ENCODE measurements around the gene CD53.
"Not testable (repeated sequence)": the region's sequence is repeated elsewhere in the genome, so short reads cannot be mapped to it uniquely, and the experiment has no call there.

CD53 gene

GRCh38 chr1:110829955-110830553 is 42.9 kb upstream of the CD53 start:
- peak; percentile 70 for ATAC-seq
- TF ChIP-seq TCF4 (CRISPR knock-in tag; IDR thresholded peaks at IDR 0.05; ENCODE audit: borderline replicate concordance), result no peak
- TF ChIP-seq OSR1 (CRISPR knock-in tag; IDR thresholded peaks at IDR 0.05), result no peak
- no peak for TF ChIP-seq ZNF8 (CRISPR knock-in tag; IDR thresholded peaks at IDR 0.05)

GRCh38 chr1:110833779-110834178 is 39.2 kb upstream of the CD53 start:
- not testable (repeated sequence) for ATAC-seq

GRCh38 chr1:110846861-110847260 is 26.1 kb upstream of the CD53 start:
- TF ChIP-seq PATZ1 (CRISPR knock-in tag; IDR thresholded peaks at IDR 0.05; ENCODE audit: borderline replicate concordance) (no peak), OSR1 (CRISPR knock-in tag; IDR thresholded peaks at IDR 0.05) (no peak), ZC3H10 (CRISPR knock-in tag; IDR thresholded peaks at IDR 0.05) (no peak), ARNTL (CRISPR knock-in tag; IDR thresholded peaks at IDR 0.05; ENCODE audit: borderline replicate concordance, low read depth) (no peak), ZNF565 (CRISPR knock-in tag; conservative IDR thresholded peaks at IDR 0.05; ENCODE audit: low read depth) (no peak), ISL1 (CRISPR knock-in tag; IDR thresholded peaks at IDR 0.05) (no peak), CSDC2 (CRISPR knock-in tag; IDR thresholded peaks at IDR 0.05) (no peak), SNAI2 (CRISPR knock-in tag; IDR thresholded peaks at IDR 0.05) (no peak), ZFP3 (CRISPR knock-in tag; IDR thresholded peaks at IDR 0.05) (no peak), TCF4 (CRISPR knock-in tag; IDR thresholded peaks at IDR 0.05; ENCODE audit: borderline replicate concordance) (no peak), POU6F1 (CRISPR knock-in tag; IDR thresholded peaks at IDR 0.05; ENCODE audit: borderline replicate concordance, low read depth) (no peak), CSRNP3 (CRISPR knock-in tag; IDR thresholded peaks at IDR 0.05) (no peak), PPARA (CRISPR knock-in tag; IDR thresholded peaks at IDR 0.05; ENCODE audit: borderline replicate concordance) (no peak)
- ATAC-seq, result no peak

GRCh38 chr1:110850145-110850544 is 22.8 kb upstream of the CD53 start:
- ATAC-seq, result no peak
- TF ChIP-seq ZNF565 (CRISPR knock-in tag; conservative IDR thresholded peaks at IDR 0.05; ENCODE audit: low read depth) (no peak), OSR1 (CRISPR knock-in tag; IDR thresholded peaks at IDR 0.05) (no peak), SNAI2 (CRISPR knock-in tag; IDR thresholded peaks at IDR 0.05) (no peak), ESRRG (CRISPR knock-in tag; IDR thresholded peaks at IDR 0.05) (no peak), CREB5 (CRISPR knock-in tag; IDR thresholded peaks at IDR 0.05; ENCODE audit: low read depth) (no peak), TOX (CRISPR knock-in tag; IDR thresholded peaks at IDR 0.05; ENCODE audit: borderline replicate concordance) (no peak), PATZ1 (CRISPR knock-in tag; IDR thresholded peaks at IDR 0.05; ENCODE audit: borderline replicate concordance) (no peak), RARB (CRISPR knock-in tag; IDR thresholded peaks at IDR 0.05) (no peak), BACH2 (CRISPR knock-in tag; IDR thresholded peaks at IDR 0.05; ENCODE audit: borderline replicate concordance) (no peak), CSDC2 (CRISPR knock-in tag; IDR thresholded peaks at IDR 0.05) (no peak), POU6F1 (CRISPR knock-in tag; IDR thresholded peaks at IDR 0.05; ENCODE audit: borderline replicate concordance, low read depth) (no peak), ZNF8 (CRISPR knock-in tag; IDR thresholded peaks at IDR 0.05) (no peak), GLIS3 (CRISPR knock-in tag; IDR thresholded peaks at IDR 0.05) (no peak), ZFP3 (CRISPR knock-in tag; IDR thresholded peaks at IDR 0.05) (no peak), ISL1 (CRISPR knock-in tag; IDR thresholded peaks at IDR 0.05) (no peak), CSRNP3 (CRISPR knock-in tag; IDR thresholded peaks at IDR 0.05) (no peak)
